Kidney glomerular epithelial cell (primary cell): ENCODE results near the gene FOXL2.

Source experiments
- DNase-seq: peaks from one replicate; lab custom pipeline; 2025; lab: John Stamatoyannopoulos, UW

The FOXL2 gene

DNA sequence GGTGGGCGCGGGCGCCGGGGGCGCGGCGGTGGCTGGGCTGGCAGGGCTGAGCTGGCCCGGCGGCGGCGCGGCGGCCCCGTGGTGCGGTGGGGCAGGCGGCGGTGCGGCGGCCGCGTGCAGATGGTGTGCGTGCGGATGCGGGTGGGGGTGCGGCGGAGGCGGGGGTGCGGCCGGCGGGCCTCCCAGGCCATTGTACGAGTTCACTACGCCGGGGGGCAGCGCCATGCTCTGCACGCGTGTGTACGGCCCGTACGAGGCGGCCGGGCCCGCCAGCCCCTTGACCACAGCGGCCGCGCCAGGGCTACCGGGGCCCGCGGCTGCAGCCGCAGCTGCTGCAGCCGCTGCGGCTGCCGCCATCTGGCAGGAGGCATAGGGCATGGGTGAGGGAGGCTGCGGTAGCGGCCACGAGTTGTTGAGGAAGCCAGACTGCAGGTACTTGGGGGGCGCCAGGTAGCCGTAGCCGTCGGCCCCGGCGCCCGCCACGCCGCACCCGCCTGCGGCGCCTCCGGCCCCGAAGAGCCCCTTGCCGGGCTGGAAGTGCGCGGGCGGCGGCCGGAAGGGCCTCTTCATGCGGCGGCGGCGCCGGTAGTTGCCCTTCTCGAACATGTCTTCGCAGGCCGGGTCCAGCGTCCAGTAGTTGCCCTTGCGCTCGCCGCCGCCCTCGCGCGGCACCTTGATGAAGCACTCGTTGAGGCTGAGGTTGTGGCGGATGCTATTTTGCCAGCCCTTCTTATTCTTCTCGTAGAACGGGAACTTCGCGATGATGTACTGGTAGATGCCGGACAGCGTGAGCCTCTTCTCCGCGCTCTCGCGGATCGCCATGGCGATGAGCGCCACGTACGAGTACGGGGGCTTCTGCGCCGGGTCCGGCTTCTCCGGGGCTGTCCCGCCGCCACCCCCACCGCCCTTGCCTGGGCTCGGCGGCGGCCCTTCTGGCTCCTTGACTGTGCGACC is 951 bp downstream of the FOXL2 start:
- no peak for DNase-seq

- DNase-seq, result no peak
These were observed 1.8 kb downstream of the FOXL2 start for GRCh38 chr3:138944929-138945708.

- DNase-seq, result no peak
These were observed 2.3 kb downstream of the FOXL2 start for GRCh38 chr3:138944654-138944928.

DNA sequence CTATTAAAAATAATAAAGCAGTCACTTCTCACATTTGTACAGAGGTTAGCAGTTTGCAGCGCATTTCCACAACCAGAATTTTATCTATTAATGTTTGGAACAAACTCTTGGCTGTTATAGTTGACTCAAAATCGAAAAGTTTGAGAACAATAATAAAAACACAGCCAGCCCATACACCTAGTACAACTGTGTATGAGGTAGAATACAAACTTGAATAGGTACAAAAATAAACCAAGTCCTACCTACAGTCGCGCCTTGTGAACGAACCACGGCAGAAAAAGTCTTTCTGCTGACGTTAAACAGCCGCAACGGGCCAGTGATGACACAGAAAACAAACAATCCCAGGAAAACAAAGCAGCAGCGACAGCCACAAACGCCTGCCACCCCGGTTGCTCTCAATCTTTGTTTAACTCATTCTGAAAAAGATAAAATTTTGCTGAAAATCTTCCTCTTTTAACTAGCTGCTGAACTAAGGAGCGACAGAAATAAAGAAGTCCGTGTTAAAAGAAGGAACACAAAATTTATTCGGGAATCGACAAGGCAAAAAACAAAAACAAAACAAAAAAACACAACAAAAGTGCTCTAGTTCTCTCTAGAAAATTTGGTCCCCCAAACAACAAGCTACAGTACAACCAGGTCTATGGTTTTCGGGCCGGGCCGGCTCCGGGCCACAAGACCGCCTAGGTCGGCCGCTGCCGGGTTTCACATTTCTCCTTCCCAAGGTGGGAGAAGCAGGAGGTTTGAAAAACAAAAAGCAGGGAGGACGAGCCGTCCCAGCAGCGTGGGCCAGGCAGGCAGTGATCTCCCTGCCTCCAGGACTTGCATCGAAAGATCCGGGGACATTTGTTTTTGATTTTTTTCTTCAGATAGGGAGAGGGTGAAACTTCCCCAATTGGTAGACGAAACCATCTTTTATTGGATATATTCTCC is 2.9 kb downstream of the FOXL2 start:
- no peak for DNase-seq

- no peak for DNase-seq
These were observed 3.9 kb downstream of the FOXL2 start for GRCh38 chr3:138942861-138943623.

DNA sequence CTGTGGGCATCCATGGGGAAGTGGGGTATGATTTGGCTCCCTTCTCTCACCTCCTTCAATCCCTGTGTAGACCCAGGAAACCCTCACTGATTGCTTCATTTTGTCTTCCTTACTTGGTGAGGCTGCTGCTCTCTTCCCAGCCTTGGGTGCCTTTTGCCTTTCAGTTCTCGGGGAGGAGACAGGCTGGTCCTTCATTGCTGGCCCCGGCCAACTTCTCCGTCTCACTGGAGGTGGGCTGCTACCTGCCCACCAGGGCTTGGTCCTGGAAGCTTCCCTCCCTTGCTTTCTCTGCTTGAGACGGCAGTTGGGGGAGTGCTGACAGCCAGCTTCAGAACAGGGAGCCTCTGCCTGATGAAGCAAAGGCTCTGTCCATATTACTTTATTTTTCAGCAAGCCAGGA is 4.7 kb downstream of the FOXL2 start:
- DNase-seq, result no peak

DNA sequence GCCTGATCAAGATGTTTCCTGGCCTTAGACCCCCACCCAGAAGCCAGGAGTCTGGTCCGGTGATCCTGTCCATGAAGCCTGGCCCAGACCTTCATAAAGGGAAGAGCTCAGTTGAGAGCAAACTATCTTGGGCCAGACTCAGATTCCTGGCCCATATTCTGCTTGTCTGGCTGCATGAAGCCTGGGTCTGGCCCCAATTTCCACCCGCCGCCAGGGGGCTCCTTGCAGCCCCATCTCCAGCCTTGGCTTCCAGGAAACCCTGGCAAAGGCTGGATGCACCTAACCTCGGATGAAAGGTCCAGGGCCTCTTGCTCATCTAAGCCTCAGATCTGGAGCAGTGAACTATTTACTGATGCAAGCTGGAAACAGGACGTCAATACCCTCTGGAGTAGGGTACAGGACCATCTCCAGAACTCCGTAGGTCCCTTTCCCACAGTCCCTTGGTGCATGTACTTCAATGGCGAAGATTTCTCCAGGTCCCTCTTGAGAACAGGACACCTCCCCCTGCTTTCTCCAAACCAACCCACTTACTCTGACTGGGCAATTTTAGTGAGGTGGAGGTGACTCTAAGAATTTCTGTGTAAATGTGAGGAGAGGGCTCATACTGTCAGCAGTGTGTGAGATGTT is 5.6 kb downstream of the FOXL2 start:
- peak; percentile 40 for DNase-seq

- no peak for DNase-seq
These were observed 6.5 kb downstream of the FOXL2 start for GRCh38 chr3:138940446-138940845.

GRCh38 chr3:138939561-138940241 is 7.2 kb downstream of the FOXL2 start:
- no peak for DNase-seq

DNA sequence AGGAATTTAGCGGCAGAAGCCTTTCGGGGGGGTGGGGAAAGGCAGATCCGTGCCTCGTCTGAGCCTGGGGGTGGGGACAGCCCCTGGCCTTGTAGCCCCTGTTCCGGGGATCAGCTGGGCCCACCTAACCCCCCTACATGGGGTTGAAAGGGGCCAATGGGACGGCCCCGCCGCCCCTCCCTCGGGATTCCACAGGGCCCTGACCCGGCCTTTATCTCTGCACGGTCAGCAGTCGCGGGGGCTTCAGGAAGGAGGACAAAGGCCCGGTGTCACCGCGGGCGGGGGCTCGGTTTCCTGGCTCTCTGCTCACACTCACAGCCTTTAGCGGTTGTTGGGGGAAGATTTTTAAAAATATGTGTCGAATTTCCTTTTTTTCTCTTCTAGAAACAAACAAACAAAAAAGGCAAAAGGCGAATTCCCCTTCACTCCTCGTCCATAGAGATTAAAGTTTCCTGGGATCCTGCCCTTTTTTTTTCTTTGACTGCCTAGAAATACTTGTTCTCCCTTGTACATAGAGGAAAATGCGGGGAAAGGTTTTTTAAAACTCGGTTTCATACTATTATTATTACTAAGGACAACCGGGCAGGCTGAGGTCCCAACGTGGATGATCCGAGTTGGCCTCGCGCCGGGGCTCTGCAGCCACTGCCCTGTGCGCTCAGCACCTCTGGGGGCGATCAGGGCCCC is 7.9 kb downstream of the FOXL2 start:
- DNase-seq, result no peak

GRCh38 chr3:138938056-138938876 is 8.7 kb downstream of the FOXL2 start:
- DNase-seq, result no peak

DNA sequence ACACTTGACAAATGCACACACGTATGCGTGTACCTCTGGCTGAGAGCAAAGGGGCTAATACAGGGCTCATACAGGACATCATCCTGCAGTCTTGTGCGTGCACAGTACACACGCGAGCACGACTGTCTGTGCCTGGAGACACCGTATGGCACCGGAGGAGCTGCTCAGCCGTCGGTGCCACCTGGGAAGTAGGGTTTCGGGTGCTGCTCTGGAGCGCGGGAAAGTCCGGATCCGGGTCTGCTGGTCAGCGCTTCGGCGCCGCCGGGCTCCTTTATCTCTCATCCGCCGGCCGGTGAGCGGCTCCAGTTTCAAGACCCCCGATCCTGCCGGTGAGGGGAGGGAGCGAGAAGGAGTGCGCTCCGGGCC is 9.3 kb downstream of the FOXL2 start:
- DNase-seq, result no peak

- no peak for DNase-seq
These were observed 9.9 kb downstream of the FOXL2 start for GRCh38 chr3:138936741-138937689.

DNA sequence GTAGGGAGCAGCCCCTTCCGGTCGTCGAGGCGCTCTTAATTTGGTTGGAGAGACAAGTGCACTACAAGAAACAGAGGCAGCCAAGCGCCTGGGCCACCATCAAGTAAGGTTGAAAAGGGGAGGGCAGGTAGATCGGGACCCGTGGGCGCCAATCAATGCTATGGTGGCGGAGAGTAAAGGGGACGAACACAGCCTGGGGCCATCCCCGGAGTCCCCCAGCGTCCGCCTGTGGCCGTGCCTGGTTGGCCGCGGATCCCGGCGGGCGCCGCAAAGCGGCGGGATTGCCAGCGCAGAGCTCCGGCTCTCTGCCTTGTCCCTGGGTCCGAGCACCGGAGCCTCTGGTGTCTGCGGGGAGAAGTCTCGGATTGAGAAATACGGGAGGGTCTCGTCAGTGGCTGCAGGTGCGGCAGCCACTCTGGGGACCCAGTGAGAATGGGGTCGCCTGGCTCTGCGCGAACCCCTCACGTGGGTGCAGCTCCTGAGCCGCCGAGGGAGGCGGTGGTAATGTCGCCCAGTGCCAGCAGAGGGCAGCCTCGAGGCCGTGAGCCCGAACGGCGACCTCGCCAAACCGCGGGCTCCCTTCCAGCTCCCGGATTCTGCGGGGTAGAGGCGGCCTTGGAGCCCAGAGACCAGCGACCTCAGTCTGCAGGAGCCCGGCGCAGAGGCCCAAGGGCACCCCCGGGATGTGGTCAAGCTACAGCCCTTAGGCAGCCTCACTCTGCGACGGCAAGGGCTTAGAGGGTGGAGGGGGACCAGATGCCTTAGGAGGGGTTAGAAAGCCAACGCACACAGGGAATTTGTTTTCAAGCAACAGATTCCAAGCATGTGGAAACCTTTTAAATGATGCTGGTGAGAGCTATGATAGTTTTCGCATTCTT is 10.8 kb downstream of the FOXL2 start:
- DNase-seq, result peak; percentile 32

GRCh38 chr3:138935505-138935862 is 11.5 kb downstream of the FOXL2 start:
- no peak for DNase-seq

DNA sequence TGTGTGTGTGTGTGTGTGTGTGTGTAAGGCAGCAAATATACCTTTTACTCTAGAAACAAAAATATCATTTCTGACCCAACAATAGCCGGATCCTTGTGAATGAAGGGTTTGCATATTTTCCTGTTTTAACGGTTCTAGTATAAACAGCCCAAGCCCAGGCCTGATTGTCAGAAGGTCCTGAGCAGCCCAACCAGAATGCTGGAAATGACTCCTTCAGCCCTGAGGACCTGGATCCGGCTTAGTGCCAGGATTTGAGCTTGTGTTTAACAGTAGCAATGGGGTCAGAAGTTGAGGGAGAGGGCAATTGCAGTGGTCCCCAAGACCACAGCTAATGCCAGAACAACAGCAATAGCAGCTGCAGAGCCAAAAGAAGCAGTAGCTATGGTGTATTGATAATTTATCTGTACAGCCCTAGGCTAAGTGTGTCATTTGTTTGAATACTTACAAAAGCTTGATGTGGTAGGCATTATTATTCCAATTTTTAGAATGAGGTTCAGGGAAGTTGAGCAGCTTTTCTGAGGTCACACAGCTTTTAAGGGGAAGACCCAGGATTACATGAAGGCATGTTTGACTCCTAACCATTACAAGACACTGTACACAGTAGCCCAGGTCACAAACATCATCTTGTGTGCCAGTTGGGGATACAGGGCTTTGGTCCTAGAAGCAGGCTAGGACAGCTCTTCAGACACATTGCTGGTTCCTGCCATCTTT is 12.8 kb downstream of the FOXL2 start:
- DNase-seq, result no peak
